22Rv1 (cell line): ENCODE results near the gene PTPN3.

Source experiments
- CTCF ChIP-seq: fragments of 450-650 bp; IDR thresholded peaks from 2 replicates; pipeline ENCODE4 v1.5.1; 2017; ENCODE audit warnings: mild to moderate bottlenecking
- ZFX ChIP-seq: fragments of 450-650 bp; IDR thresholded peaks from 2 replicates; pipeline ENCODE4 v1.6.1; 2017; ENCODE audit warnings: antibody characterized with exemption, borderline replicate concordance

- TF ChIP-seq CTCF (no peak), ZFX (no peak)
Observed at GRCh38 chr9:109456811-109457210, 41.3 kb downstream of the PTPN3 start.
